Activated CD8-positive, alpha-beta memory T cell treated with anti-CD3 and anti-CD28 coated beads for 24 hours (primary cell): ENCODE data around the gene PWWP2B.
"Not testable (repeated sequence)": the region's sequence is repeated elsewhere in the genome, so short reads cannot be mapped to it uniquely, and the experiment has no call there.

ENCODE experiments used
- DNase-seq: peaks from one replicate; pipeline ENCODE4 v3.0.0-alpha.2; 2020

Gene PWWP2B

DNA sequence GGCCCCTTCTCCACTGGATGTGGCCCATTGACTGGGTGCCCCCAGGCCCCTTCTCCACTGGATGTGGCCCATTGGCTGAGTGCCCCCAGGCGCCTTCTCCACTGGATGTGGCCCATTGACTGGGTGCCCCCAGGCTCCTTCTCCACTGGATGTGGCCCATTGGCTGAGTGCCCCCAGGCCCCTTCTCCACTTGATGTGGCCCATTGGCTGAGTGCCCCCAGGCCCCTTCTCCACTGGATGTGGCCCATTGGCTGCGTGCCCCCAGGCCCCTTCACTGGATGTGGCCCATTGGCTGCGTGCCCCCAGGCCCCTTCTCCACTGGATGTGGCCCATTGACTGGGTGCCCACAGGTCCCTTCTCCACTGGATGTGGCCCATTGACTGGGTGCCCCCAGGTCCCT is 39.1 kb downstream of the PWWP2B start:
- not testable (repeated sequence) for DNase-seq

DNA sequence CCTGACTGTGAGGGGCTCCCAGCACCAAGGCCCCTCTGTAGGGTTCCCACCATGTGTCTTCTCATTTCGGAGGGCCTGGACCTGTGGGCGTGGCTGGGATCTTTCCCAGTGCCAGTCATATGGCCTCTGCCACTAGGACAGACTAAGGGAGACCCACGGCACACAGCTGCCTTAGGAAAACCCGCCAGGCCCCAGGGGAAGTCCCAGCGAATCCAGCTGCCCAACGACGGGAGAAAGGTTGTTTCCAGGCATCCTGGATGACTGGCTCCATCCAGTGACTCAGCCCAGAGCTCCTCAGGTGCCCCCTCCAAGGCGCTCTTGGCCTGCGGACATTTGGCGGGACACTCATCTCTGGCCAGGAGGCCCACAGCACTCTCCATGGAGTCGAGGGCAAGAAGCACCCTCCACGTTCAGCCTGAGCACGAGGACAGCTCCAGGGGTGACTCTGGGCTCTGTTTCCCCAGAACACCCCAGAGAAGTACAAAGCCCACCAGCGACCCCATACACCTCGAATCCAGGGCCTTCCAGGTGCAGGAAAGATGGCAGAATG is 39.9 kb downstream of the PWWP2B start:
- DNase-seq = no peak

DNA sequence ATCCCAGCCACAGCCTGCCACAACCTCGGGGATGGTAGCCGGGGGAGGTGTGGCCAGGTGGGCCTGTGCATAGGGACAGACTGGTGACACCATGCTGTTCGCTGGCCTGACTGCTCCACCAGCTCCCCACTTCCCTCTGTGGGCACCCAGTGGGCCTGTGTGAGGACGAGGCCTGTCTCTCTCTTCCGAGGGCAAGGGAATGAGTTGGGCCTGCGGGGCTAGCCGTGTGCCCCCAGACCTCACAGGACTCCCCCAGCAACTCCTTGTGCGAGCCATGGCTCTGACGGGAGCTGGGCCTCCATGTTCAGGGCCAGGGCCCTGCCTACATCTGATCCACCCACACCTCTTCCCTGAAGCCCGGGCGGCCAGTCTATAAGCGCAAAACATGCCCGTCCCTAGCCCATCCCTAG is 40.5 kb downstream of the PWWP2B start:
- DNase-seq = no peak

DNA sequence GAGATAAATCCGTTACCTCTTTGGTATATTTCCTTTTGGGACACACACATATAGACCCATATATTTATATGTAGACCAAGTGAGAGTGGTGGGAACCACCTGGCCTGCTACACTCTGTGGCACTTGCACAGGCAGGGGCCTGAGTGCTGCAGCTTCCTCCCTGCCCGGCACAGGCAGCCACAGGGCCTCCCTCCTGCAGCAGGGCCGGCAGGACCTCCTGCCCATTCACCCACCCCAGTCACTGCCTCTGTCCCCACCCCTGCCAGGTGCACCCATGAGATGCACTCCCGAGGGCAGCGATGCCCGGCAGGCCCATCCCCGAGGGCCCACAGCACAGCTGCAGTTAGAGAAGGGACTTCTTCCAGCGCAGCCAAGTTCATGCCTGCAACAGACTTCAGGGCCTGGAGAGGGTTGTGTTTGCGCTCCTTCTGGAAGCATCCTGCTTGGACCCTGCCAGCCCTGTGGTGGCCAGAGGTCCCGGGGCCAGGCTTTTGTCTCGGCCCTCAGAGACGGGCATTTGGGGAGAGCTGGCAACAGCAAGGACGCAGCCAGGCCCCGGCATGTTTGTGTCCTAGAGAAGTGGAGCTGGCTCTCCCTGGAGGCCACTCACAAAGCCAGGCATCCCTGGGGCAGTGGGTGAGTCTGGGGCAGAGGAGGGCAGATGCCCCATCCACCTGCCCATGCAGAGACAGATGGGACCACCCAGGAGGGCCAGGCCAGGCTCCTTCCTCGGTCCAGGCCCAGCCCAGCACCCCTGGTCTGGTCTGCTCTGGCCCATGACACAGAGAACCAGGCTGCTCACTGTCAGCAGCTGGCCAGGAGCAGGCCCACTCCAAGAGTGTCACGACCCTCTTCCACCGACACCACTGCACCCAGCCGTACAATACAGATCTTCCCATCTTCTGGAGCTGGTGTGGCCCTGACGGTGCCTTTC is 41.4 kb downstream of the PWWP2B start:
- DNase-seq = no peak

DNA sequence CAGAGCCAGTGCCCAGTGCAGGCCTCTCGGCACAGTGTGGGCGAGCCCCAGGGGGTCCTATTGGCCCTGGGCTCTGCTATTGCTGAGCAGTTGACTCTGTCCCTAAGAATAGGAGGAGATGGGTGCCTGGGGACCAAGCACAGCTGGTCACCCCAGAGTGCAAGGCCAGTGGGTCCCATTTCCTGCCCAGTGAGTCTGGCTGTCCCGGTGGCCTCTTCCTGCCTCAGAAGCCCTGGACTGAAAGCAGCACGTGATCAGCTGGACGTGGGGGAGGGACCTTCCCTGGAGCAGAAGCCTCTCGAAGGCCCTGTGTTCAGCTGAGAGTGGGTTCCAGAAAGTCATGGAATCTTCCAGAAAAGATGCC is 42.0 kb downstream of the PWWP2B start:
- no peak for DNase-seq

DNA sequence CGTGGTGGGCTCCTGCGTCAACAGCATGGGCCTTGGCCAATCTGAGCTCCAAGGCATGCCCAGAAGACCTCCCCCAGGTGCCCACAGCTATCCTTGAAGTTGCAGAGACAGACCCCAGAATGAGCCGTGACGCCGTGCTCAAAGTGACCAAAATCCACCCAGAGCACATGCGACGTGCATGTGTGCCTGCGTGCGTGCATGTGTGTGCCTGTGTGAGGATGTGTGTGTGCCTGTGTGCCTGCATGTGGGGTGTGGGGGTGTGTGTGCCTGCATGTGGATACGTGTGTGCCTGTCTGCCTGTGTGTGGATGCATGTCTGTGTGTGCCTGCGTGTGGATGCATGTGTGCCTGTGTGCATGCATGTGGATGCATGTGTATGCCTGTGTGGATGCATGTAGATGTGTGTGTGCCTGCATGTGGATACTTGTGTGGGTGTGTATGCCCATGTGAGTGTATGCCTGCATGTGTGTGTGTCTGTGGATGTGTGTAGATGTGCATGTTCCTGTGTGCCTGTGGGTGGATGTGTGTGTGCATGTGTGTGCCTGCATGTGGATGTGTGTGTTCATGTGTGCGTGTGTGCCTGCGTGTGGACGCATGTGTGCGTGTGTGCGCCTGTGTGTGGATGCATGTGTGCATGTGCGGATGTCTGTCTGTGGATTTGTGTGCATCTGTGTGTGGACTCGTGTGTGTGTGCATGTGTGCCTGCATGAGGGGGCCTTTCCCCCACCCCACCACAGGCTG is 42.6 kb downstream of the PWWP2B start:
- DNase-seq = no peak

DNA sequence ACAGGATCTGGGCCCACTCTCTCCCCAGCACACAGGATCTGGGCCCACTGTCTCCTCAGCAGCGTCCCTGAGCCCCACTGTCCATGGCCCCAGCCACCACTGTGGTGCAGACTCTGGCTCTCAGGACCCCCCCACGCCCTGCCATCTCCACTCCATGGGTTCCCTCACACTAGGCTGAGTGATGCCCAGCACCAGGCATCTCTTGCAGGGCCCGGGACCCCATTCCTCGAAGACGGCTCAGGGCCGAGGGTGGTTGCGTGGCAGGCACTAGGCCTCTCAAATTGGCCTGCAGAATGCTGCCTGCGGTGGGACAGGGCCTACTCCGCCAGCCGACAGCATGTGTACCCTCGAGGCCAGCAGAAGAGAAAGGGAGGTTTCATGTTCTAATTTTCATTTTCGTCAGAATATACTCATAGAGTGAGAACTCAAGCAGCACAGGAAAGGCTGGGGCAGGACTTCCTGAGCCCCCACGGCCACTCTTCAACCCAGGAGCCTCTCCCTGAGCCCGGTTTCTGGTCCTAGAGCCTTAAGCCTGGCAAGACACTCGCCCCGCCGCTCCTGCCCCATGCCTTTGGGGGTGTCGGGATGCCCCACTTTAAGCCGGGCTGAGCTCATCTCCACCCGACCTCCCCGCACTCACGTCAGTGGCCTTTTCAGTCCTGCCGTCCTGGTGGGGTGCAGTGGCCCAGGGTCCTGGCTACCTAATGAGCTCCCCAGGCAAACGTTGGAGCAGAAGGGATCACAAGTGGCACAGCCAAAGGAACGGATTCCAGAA is 44.0 kb downstream of the PWWP2B start:
- DNase-seq = no peak

DNA sequence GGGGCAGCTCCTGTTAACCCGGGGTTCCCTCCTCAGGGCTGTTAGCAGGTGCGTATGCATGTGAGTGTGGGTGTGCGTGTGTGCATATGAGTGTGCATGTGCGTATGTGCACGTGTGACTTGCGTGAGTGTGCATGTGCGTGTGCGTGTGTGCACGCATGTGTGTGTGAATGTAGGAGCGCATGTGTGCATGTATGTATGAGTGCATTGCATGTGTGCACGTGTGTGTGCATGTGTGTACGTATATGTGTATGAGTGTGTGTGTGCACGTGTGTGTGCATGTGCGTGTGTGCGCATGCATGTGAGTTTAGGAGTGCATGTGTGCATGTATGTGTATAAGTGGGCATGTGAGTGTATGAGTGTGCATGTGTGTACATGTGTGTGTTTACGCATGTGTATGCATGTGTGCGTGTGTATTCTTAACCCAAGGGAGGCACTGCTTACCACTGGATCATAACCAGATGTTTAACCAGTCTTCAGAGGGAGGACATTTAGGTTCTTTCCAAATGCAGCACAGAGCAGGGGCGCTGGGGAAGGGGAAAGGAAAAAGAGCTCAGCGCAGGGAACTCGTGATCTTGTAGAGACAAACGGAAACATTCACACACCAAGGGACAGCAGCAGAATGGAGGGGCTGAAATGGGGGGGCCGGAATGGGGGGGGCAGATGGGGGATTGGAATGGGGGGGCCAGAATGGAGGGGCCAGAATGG is 45.0 kb downstream of the PWWP2B start:
- DNase-seq = no peak

DNA sequence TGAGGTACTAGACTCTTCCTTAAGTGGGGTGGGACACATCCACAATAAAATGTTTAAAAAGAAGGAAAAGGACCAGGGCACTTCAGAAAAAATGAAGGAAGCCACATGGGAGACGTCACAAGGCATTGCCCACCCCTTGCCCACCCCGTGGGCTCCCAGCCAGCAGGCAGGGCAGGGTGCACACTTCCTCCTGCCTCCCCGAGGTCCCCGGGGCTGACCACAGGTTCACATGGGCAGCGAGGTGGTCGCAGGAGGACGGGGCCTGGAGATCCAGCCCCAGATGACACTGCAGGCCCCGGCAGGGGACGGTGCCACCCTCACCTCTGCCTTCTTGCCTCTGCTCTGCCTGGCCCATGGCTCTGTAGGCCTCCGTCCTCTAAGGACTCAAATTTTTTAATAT is 45.6 kb downstream of the PWWP2B start:
- DNase-seq = no peak

DNA sequence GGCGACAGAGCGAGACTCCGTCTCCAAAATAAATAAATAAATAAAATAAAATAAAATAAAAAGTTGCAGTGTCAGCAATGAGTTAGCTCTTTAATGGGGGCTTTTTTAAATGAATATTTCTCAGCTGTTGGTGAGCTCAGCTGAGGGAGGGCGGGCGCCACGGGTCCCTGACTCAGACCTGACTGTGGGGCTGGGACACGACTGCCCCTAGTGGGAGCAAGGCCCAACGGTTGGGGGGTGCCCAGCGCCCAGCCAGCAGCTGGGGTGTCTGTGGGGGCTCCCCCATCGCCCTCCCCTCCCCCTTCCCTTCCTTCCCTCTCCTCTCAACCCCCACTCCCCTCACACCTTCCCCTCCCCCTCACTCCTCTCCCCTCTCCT is 46.6 kb downstream of the PWWP2B start:
- DNase-seq = peak; percentile 86

DNA sequence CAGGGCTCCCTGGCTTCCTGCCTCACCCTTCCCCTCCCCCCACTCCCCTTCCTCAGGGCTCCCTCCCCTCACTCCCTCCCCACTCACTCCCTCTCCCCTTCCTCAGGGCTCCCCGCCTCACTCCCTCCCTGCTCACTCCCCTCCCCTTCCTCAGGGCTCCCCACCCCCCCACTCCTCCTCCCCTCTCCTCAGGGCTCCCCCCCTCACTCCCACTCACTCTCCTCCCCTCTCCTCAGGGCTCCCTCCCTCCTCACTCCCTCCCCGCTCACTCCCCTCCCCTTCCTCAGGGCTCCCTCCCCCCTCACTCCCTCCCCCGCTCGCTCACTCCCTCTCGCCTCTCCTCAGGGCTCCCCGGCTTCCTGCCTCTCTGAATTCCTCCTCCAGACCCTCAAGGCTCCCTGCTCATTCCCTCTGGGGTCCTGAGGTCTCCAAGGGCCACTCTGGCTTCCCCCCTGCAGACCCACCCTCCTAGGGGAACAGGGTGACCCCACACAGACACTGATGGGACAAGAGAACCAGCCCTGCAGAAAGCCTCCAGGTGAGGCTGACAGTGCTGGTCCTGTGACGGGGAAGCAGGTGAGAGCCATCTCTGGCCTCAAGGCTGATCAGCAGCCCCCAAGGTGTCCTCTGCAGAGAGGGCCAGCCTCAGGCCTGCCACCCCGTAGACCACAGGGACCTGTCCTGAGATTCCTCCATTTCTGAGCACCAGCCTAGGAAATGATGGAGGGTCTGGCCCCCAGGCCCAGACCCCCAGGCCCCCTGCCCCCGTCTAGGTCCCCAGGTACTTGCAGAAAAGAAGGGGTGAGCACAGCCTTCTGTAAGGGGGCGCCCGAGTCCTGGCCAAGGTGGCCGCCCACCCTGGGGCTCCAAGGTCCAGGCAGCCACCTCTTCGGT is 47.2 kb downstream of the PWWP2B start:
- DNase-seq = no peak

DNA sequence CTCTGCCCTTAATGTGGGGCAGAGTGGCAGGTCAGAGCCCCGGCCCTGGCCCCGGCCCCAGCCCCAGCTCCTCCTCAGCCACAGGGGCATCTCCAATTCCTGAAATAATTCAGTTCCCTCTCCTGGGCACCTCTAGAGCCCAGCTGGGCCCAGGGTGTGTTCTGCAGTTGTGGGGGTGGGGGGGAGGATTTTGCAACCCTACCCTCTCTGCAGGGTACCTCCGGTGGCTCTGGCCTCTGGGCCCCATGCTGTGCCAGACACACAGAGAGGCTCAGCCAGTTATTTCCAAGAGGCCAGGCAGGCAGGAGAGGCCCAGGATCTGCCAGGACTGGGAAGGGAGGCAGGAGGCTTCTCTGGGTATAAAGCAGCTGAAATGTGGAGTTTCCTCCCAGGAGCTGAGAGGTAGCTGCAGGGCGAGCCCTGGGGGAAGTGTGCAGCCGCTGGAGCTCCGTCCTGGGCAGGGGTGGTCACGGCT is 47.9 kb downstream of the PWWP2B start:
- no peak for DNase-seq

DNA sequence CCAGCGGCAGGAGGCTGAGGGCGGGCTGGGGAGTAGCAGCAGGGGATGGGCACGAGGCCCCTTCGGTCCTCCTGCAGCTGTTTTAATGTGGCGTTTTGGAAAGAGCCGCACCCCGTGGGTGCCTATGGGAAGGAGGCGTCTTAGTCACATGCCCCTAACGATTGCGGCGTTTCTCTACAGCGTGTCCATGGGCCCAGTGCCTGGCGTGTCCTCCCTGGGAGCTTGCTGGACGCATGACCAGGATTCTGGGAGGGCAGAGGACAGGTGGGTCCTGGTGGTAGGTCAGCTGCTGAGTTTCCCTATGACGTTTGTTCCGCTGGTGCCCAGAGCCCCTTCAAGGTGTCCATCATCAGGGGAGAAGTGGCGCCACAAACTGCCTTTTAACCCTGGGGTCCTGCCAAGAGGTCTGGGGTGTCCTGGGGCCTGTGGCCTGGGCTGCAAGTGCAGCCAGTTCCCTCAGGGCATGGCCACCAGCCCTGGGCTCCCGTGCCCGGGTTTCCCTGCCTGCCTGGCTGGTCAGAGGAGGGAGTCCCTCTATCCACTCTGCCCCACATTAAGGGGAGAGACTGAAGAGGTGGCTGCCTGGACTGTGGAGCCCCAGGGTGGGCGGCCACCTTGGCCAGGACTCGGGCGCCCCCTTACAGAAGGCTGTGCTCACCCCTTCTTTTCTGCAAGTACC is 48.7 kb downstream of the PWWP2B start:
- DNase-seq = no peak

DNA sequence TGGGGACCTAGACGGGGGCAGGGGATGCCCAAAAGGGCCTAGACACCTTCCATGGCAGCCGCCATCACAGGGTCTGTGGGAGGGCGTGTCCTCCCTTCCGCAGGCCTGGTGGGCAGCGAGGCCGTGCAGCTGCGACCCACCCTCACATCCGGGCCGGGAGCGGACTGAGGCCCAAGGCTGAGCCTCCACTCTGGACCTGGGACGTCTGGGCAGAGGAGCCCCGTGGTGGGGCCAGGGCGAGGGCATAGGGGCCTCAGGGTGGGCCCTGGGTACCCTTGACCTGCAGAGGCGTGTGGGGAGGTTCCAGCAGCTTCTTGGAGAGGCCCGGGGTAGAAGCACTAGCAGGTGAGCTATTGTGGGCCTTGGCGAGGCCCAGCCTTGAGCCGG is 49.2 kb downstream of the PWWP2B start:
- DNase-seq = no peak

DNA sequence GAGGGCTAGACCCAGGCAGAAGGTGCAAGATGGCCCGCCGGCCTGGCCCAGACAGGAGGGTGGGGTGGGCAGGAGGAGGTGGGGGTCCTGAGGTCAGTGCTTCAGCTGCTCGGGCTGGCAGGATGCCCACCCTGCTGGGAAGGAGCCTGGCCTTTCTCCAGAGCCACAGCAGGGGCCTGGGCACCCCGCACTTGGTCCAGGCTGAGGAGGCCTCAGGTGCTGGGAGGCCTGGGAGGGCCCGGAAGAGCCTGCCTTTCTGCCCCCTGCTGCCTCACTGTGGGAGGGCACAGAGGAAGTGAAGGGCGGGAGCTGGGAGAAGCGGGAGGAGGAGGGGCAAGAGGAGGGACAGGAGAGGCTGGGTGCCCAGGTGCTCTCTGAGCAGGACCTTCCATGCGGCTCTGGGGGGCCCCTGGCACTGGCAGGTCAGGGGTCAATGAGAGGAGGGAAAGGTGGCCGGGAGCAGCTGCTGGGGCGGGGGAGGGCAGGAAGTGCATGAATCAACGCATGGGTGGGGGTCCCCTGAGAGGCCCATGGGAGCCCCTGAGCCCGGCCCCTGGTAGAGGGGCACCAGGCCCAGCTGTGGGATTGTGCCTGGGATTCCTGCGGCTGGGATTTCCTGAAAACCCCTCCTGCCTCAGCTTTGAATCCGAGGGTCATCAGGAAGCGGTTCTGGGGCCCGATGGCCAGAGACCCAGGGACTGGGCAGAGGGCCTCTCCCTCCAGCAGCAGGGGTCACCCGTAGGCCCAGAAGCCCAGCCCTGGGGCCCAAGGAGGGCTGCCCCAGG is 49.9 kb downstream of the PWWP2B start:
- DNase-seq = peak; percentile 88

DNA sequence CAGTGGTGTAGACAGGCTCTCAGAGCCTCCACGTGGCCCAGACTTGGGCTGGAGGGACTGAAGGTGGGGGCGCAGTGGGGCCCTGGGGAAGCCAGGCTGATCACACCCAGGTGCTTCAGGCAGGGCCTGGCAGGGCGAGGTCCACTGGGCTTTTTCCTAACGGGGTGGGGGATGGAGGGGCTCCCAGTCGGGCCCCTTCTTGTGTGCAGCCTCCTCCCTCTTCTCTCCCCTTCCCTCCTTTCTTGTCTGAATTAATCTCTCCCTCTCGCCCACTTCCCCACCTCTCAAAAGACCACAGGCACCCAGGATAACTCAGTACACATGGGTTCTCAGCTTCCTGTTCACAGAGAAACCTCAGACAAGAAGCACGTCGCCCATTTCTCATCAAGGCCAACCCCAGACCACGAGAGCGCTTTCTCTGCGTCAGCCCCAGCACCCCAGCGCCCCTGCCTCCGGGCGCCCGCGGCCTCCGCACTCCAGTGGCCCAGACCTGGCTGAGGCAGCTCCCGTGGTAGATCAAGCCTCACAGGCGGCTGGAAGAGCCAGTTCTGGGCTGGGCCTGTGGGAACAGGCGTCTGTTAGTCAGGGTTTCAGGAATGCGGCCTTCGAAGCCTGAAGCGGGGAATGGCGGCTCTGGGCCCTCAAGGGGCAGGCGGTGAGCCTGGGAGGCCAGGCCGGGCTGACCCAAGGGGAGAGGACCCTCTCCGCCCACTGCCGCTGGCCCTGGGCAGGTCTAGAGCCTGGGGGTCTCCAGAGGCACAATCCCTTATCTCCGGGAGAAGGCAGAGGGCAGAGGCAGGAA is 50.6 kb downstream of the PWWP2B start:
- no peak for DNase-seq

DNA sequence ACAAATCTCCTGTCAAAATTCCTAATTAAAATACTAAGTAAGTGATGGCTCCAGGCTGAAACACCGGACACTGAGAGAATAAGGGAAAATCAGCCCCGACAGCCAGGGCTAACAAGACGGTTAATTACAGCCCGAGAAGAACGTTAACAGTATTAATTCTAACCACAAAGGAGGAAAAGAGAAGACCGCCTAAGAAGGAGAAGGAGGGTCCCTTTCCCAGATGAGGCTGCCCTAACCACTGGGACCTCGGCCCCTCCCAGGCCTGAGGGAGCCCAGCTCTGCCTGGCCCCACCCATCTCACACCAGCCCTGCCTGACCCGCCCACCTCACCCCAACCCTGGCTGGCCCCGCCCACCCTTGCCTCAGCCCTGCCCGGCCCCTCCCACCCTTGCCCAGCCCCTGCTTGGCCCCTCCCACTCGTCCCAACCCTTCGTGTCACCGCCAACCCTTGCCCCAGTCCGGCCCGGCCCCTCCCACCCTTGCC is 51.3 kb downstream of the PWWP2B start:
- no peak for DNase-seq

DNA sequence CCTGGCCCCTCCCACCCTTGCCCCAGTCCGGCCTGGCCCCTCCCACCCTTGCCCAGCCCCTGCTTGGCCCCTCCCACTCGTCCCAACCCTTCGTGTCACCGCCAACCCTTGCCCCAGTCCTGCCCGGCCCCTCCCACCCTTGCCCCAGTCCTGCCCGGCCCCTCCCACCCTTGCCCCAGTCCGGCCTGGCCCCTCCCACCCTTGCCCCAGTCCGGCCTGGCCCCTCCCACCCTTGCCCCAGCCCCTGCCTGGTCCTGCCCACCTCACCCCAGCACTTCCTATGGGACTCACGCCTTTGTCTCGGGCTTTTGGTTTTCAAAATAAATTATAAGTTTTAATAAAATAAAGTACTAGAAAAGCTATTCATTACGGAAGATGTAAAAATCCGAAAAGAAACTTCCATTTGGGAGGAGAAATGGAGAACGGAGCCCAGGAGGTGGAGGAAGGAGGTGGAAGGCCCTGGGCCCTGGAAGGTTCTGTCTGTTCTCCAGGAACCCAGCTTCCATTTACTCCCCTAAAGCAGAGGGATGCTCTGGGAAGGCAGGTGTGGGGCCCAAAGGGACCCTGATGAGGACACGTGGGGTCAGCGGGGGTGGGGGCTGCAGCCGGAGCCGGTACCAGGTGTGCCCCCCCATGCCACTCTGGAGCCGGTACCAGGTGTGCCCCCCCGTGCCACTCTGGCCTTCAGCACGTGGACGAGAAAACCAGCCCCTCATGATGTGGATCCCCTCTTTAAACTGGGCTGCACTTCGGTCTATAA is 52.2 kb downstream of the PWWP2B start:
- no peak for DNase-seq
